GM18520 (cell line): ENCODE data around the gene SIRT5.

Experiments used
- ATAC-seq: cut with Tn5 transposase; IDR thresholded peaks from one replicate; pipeline ENCODE4 v1.9.1; 2021; ENCODE audit not compliant: unreplicated experiment

SIRT5 gene

GRCh38 chr6:13586603-13587542 is 12.5 kb downstream of the SIRT5 start:
- no peak for ATAC-seq

- no peak for ATAC-seq
Measured at GRCh38 chr6:13589801-13590200, 15.4 kb downstream of the SIRT5 start.

- no peak for ATAC-seq
Measured at GRCh38 chr6:13590574-13591153, 16.3 kb downstream of the SIRT5 start.

GRCh38 chr6:13591205-13591921 is 17.0 kb downstream of the SIRT5 start:
- no peak for ATAC-seq

- no peak for ATAC-seq
Measured at GRCh38 chr6:13593103-13593502, 18.7 kb downstream of the SIRT5 start.

GRCh38 chr6:13593720-13594119 is 19.3 kb downstream of the SIRT5 start:
- no peak for ATAC-seq

- ATAC-seq: no peak
Measured at GRCh38 chr6:13597073-13597472, 22.7 kb downstream of the SIRT5 start.

- no peak for ATAC-seq
Measured at GRCh38 chr6:13600036-13600435, 25.6 kb downstream of the SIRT5 start.

GRCh38 chr6:13604135-13604534 is 29.7 kb downstream of the SIRT5 start:
- no peak for ATAC-seq

GRCh38 chr6:13604546-13605416 is 30.4 kb downstream of the SIRT5 start:
- no peak for ATAC-seq

- no peak for ATAC-seq
Measured at GRCh38 chr6:13605634-13606033, 31.2 kb downstream of the SIRT5 start.

- no peak for ATAC-seq
Measured at GRCh38 chr6:13611715-13612114, 37.3 kb downstream of the SIRT5 start.

GRCh38 chr6:13613029-13613594 is 38.7 kb downstream of the SIRT5 start:
- no peak for ATAC-seq

GRCh38 chr6:13614126-13614925 is 39.9 kb downstream of the SIRT5 start:
- ATAC-seq: no peak

GRCh38 chr6:13614926-13615791 is 40.8 kb downstream of the SIRT5 start, which contains the start of gene NOL7:
Gene NOL7 (plus strand): TSS chr6:13615335. CDS start chr6:13615359, 24 bp downstream.
- peak; percentile 91 for ATAC-seq

GRCh38 chr6:13615792-13616120 is 41.4 kb downstream of the SIRT5 start:
- no peak for ATAC-seq

- no peak for ATAC-seq
Measured at GRCh38 chr6:13617066-13617465, 42.7 kb downstream of the SIRT5 start.

GRCh38 chr6:13624871-13625288 is 50.5 kb downstream of the SIRT5 start:
- no peak for ATAC-seq
